Endometrial microvascular endothelial cells (primary cell): ENCODE data around the gene GRIK5. TPM values are rescaled to one million over a fixed set of nuclear protein-coding genes. Genes with fewer than 3 reads are reported as not detected.
"Not testable (repeated sequence)": the region's sequence is repeated elsewhere in the genome, so short reads cannot be mapped to it uniquely, and the experiment has no call there.

Source experiments
- in situ Hi-C: cut with HindIII; loops from 2 replicates; pipeline ENCODE4 v1.10.0; 2017; ENCODE audit warnings: low sequenced_read_pairs, low pct_unique_long_range_greater_than_20kb; ENCODE audit errors: inconsistent ontology term
- total RNA-seq: library from RNA; depleted of rRNA; stranded (reverse); fragments of >200 nt; gene quantifications from one replicate; pipeline ENCODE4 v1.2.3, GENCODE V29; 2015; ENCODE audit errors: inconsistent ontology term

GRIK5 gene
- total RNA-seq, 1 donor from 2014 or later, result not detected

- in situ Hi-C loops, result no loop called here
Measured at GRCh38 chr19:42030645-42031440, 39.2 kb downstream of the GRIK5 start.

- in situ Hi-C loops, result no loop called here
Measured at GRCh38 chr19:42028304-42029216, 41.4 kb downstream of the GRIK5 start.

- in situ Hi-C loops, result no loop called here
Measured at GRCh38 chr19:42024622-42025111, 45.3 kb downstream of the GRIK5 start.

GRCh38 chr19:42023943-42024260, 46.1 kb downstream of the GRIK5 start:
- in situ Hi-C loops, result no loop called here

GRCh38 chr19:42023121-42023942, 46.7 kb downstream of the GRIK5 start:
- in situ Hi-C loops, result no loop called here

GRCh38 chr19:42022616-42023015, 47.4 kb downstream of the GRIK5 start:
- in situ Hi-C loops, result no loop called here

GRCh38 chr19:42021185-42021584, 48.8 kb downstream of the GRIK5 start:
- in situ Hi-C loops, result no loop called here

GRCh38 chr19:42018503-42019193, 51.4 kb downstream of the GRIK5 start:
- in situ Hi-C loops, result no loop called here

- in situ Hi-C loops, result no loop called here
Measured at GRCh38 chr19:42017040-42017439, 53.0 kb downstream of the GRIK5 start.

- in situ Hi-C loops, result not testable (repeated sequence)
Measured at GRCh38 chr19:42012747-42013146, 57.3 kb downstream of the GRIK5 start.

- in situ Hi-C loops, result no loop called here
Measured at GRCh38 chr19:42010245-42011126, 59.5 kb downstream of the GRIK5 start.

GRCh38 chr19:42006569-42006968, 63.4 kb downstream of the GRIK5 start:
- in situ Hi-C loops, result no loop called here

- in situ Hi-C loops, result no loop called here
Measured at GRCh38 chr19:42005504-42005903, 64.5 kb downstream of the GRIK5 start.

GRCh38 chr19:42003506-42004294, 66.3 kb downstream of the GRIK5 start:
- in situ Hi-C loops, result no loop called here

- in situ Hi-C loops, result no loop called here
Measured at GRCh38 chr19:41999878-42000208, 70.2 kb downstream of the GRIK5 start.

GRCh38 chr19:41999071-41999877, 70.7 kb downstream of the GRIK5 start:
- in situ Hi-C loops, result no loop called here
